C4-2B (cell line): ENCODE results near the gene TMEM88.

Experiments
- ZFX ChIP-seq: fragments of 450-650 bp; IDR thresholded peaks from 2 replicates; pipeline ENCODE4 v1.6.1; 2017
- TF ChIP-seq, protein P1 (sequence below): fragments of 450-650 bp; conservative IDR thresholded peaks from 2 replicates; pipeline ENCODE4 v1.5.1; 2017; ENCODE audit warnings: mild to moderate bottlenecking

DNA sequence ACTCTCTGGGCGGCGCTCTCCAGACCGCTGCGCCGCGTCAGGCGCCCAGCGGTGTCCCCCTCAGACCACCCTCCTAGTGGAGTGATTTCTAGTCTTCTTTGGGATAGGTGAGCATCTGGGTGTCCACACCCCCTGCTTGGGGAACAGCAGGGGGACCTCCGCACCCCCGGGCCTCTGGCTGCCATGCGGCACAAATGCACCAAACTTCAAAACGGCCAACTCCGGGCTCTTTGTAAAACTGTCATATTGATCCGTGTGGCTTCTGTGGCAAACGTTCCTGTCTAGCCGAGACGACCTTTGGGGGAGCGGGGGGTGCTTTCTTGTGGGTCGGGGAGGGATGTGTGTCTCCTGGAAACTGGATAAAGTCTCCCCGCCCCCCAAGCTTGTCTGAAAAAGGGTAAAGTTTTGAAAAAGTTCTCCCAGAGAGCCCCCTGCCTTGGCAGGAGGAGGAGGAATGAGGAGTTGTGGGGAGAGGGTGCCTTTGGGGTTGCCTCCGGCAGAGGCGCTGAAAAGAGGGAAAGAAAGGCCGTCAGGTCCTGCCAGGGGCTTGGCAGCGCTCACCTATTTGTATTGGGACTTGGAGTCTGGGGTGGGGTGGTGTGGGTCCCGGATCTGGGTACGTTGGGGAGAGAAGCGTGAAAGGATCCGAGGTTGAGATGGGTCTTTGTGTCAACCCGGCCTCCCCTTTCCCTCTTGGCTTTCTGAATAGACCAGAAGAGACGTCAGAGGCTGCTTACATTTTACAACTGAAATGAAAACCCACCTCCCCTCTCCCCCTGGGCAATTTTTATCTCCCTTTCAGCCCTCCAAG, 31.6 kb downstream of the TMEM88 start:
- TF ChIP-seq, protein P1, sequence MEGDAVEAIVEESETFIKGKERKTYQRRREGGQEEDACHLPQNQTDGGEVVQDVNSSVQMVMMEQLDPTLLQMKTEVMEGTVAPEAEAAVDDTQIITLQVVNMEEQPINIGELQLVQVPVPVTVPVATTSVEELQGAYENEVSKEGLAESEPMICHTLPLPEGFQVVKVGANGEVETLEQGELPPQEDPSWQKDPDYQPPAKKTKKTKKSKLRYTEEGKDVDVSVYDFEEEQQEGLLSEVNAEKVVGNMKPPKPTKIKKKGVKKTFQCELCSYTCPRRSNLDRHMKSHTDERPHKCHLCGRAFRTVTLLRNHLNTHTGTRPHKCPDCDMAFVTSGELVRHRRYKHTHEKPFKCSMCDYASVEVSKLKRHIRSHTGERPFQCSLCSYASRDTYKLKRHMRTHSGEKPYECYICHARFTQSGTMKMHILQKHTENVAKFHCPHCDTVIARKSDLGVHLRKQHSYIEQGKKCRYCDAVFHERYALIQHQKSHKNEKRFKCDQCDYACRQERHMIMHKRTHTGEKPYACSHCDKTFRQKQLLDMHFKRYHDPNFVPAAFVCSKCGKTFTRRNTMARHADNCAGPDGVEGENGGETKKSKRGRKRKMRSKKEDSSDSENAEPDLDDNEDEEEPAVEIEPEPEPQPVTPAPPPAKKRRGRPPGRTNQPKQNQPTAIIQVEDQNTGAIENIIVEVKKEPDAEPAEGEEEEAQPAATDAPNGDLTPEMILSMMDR, result no peak
- TF ChIP-seq ZFX, result no peak
